ENCODE data around the gene NCR1. TPM values are rescaled to one million over a fixed set of nuclear protein-coding genes. Genes with fewer than 3 reads are reported as not detected.
"Not testable (repeated sequence)": the region's sequence is repeated elsewhere in the genome, so short reads cannot be mapped to it uniquely, and the experiment has no call there.

Gene NCR1
- total RNA-seq, 2 experiments from 2014 or later: not detected

- POLR2A ChIA-PET: no interaction called here
Measured at GRCh38 chr19:54893406-54893805, 12.5 kb upstream of the NCR1 start.

GRCh38 chr19:54894106-54894505 is 11.8 kb upstream of the NCR1 start:
- DNase-seq; H3K4me1 Mint-ChIP-seq (ENCODE audit: low read depth); H3K27ac Mint-ChIP-seq; CTCF ChIA-PET; H3K9me3 Mint-ChIP-seq; H3K36me3 Mint-ChIP-seq; H3K4me3 Mint-ChIP-seq; POLR2A ChIA-PET; intact Hi-C loops (cut with micrococcal nuclease): not testable (repeated sequence)
- H3K27me3 Mint-ChIP-seq: peaks cover 15% of the 10 kb centered on the region

More at GRCh38 chr19:54893406-54893805, 12.5 kb upstream of the NCR1 start:
- DNase-seq: no peak
- H3K36me3 Mint-ChIP-seq: no peaks in the 10 kb centered on the region
- H3K27ac Mint-ChIP-seq: no peak overlapping the region
- peaks cover 9% of the 10 kb centered on the region for H3K27me3 Mint-ChIP-seq
- H3K9me3 Mint-ChIP-seq: no peaks in the 10 kb centered on the region
- no peaks in the 10 kb centered on the region for H3K4me1 Mint-ChIP-seq (ENCODE audit: low read depth)
- intact Hi-C loops (cut with micrococcal nuclease): no loop called here
- no peak overlapping the region for H3K4me3 Mint-ChIP-seq
- CTCF ChIA-PET: no interaction called here

DNA sequence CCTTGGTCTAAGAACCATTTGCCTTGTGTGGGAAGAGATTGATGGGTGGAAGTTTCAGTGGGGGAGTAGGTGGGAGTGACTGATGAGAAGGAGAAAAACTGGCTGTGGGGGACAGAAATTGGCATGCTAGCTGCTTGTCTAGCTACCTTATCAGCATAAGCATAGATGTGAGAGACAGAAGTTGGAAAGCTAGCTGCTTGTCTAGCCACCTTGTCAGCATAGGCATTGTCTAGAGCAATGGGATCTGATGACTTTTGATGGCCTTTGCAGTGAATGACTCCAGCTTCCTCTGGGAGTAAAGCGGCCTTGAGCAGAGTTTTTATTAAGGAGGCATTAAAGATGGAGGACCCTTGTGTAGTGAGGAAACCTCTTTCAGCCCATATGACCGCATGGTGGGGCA is 9.9 kb upstream of the NCR1 start:
- CTCF ChIA-PET: no interaction called here
- intact Hi-C loops (cut with micrococcal nuclease): no loop called here
- POLR2A ChIA-PET: no interaction called here

DNA sequence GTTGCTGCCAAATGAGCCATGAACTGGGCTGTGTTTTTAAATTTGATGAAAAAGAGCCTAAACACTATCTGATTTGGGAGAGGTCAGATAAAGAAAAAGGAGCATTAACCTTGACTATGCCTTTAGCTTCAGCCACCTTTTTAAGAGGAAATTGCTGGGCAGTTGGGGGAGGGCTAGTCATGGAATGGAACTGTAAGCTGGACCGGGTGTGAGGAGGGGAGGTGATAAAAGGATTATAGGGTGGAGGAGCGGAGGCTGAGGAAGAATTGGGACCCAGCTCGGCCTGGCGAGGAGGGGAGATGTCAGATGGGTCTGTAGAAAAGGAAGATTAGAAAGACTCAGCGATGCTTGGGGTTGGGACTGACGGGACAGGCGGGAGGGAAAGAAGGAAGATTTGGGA is 7.3 kb upstream of the NCR1 start:
- H3K27me3 Mint-ChIP-seq: peaks cover 17% of the 10 kb centered on the region
- DNase-seq; H3K9me3 Mint-ChIP-seq; CTCF ChIA-PET; H3K27ac Mint-ChIP-seq; intact Hi-C loops (cut with micrococcal nuclease); H3K36me3 Mint-ChIP-seq; H3K4me3 Mint-ChIP-seq; POLR2A ChIA-PET; H3K4me1 Mint-ChIP-seq (ENCODE audit: low read depth): not testable (repeated sequence)

More for the DNA sequence above, 9.9 kb upstream of the NCR1 start:
- Mint-ChIP-seq H3K9me3 (no peaks in the 10 kb centered on the region), H3K4me1 (ENCODE audit: low read depth) (no peaks in the 10 kb centered on the region), H3K4me3 (no peak overlapping the region), H3K36me3 (no peaks in the 10 kb centered on the region), H3K27me3 (peaks cover 18% of the 10 kb centered on the region), H3K27ac (no peak overlapping the region)
- no peak for DNase-seq

- intact Hi-C loops (cut with micrococcal nuclease); DNase-seq; H3K9me3 Mint-ChIP-seq; H3K27ac Mint-ChIP-seq; H3K4me3 Mint-ChIP-seq; CTCF ChIA-PET; H3K36me3 Mint-ChIP-seq; H3K4me1 Mint-ChIP-seq (ENCODE audit: low read depth); POLR2A ChIA-PET: not testable (repeated sequence)
- H3K27me3 Mint-ChIP-seq: peaks cover 17% of the 10 kb centered on the region
Measured at GRCh38 chr19:54899646-54900045, 6.3 kb upstream of the NCR1 start.

DNA sequence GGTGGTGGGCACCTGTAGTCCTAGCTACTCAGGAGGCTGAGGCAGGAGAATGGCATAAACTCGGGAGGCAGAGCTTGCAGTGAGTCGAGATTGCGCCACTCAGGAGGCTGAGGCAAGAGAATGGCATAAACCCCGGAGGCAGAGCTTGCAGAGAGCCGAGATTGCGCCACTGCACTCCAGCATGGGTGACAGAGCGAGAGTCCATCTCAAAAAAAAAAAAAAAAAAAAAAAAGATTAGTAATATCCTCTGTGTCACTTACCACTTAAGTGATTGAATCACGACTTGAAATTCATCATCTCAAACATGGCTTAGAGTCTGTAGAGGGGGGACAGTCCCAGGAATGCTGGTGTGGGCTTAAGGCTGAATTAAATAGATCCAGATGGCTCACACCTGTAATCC is 4.8 kb upstream of the NCR1 start:
- H3K4me1 Mint-ChIP-seq (ENCODE audit: low read depth); H3K27ac Mint-ChIP-seq; H3K9me3 Mint-ChIP-seq; H3K36me3 Mint-ChIP-seq; CTCF ChIA-PET; DNase-seq; POLR2A ChIA-PET; H3K4me3 Mint-ChIP-seq; intact Hi-C loops (cut with micrococcal nuclease): not testable (repeated sequence)
- H3K27me3 Mint-ChIP-seq: peaks cover 15% of the 10 kb centered on the region

- no peak for DNase-seq
- ChIA-PET POLR2A (no interaction called here), CTCF (no interaction called here)
- no peaks in the 10 kb centered on the region for H3K9me3 Mint-ChIP-seq
- intact Hi-C loops (cut with micrococcal nuclease): no loop called here
- no peak overlapping the region for H3K4me3 Mint-ChIP-seq
- no peaks in the 10 kb centered on the region for H3K36me3 Mint-ChIP-seq
- H3K27ac Mint-ChIP-seq: no peak overlapping the region
- H3K4me1 Mint-ChIP-seq (ENCODE audit: low read depth): no peaks in the 10 kb centered on the region
- peaks cover 14% of the 10 kb centered on the region for H3K27me3 Mint-ChIP-seq
Measured at GRCh38 chr19:54902061-54902460, 3.9 kb upstream of the NCR1 start.

DNA sequence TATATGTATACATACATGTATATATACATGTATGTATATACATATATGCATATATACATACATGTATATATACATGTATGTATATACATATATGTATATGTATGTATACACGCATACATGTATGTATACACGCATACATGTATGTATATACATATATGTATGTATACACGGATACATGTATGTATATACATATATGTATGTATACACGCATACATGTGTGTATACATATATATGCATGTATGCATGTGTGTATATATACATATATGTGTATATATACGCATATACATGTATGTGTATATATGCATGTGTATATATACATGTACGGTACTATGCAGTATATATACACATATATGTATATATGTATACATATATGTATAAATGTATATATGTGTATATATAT is 2.6 kb upstream of the NCR1 start:
- no peaks in the 10 kb centered on the region for H3K4me1 Mint-ChIP-seq (ENCODE audit: low read depth)
- CTCF ChIA-PET: no interaction called here
- no peak for DNase-seq
- H3K4me3 Mint-ChIP-seq: no peak overlapping the region
- no peaks in the 10 kb centered on the region for H3K36me3 Mint-ChIP-seq
- peaks cover 12% of the 10 kb centered on the region for H3K27me3 Mint-ChIP-seq
- POLR2A ChIA-PET: no interaction called here
- intact Hi-C loops (cut with micrococcal nuclease): no loop called here
- no peaks in the 10 kb centered on the region for H3K9me3 Mint-ChIP-seq
- no peak overlapping the region for H3K27ac Mint-ChIP-seq

GRCh38 chr19:54904261-54904660 is 1.7 kb upstream of the NCR1 start:
- CTCF ChIA-PET; H3K36me3 Mint-ChIP-seq; H3K27ac Mint-ChIP-seq; H3K9me3 Mint-ChIP-seq; H3K4me1 Mint-ChIP-seq (ENCODE audit: low read depth); intact Hi-C loops (cut with micrococcal nuclease); H3K27me3 Mint-ChIP-seq; POLR2A ChIA-PET; H3K4me3 Mint-ChIP-seq; DNase-seq: not testable (repeated sequence)

DNA sequence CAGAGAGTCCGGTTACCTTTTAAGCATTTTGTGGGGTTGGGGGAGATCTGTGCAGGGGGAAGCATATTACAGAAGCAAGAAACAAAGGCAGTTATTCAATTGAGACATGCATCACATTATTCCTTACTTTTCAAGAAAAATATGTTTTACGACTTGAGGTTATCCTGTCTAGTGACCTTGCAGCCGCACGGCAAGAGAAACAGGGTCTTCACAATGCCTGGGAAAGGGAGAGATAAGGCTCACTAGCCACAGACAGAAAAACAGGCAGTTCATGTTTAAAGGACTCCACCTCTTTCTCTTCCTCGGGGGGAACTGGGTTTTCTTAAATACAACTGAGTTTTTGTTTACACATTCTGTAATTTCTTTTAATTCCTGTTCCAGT is 536 bp upstream of the NCR1 start:
- Mint-ChIP-seq H3K27ac (no peak overlapping the region), H3K36me3 (no peaks in the 10 kb centered on the region)

DNA sequence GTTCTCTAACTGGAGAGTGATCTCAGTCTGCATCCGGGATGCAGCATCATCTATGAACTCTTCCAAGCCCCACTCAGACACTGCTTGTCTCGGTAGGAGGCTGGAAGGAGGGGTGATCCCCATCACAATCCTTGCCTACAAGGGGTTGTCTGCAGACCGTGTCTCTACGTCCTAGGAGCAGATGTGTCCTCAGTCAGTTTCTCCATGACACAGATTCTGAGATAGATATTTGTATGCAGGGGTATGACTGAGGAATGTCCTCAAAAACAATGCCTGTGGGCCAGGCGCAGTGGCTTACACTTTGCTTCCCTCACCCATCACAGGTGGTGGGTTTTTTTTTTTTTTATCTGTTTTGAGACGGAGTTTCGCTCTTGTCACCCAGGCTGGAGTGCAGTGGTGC is 871 bp downstream of the NCR1 start:
- intact Hi-C loops (cut with micrococcal nuclease): no loop called here
- ChIA-PET CTCF (no interaction called here), POLR2A (interaction anchor here (0.6 kb wide), 1 partner anchor 32 kb away, joined by 3 read pairs; no protein-coding TSS in a partner anchor)
- Mint-ChIP-seq H3K27ac (no peak overlapping the region), H3K9me3 (no peaks in the 10 kb centered on the region), H3K27me3 (peaks cover 2% of the 10 kb centered on the region), H3K4me3 (no peak overlapping the region), H3K4me1 (ENCODE audit: low read depth) (no peaks in the 10 kb centered on the region), H3K36me3 (no peaks in the 10 kb centered on the region)
- no peak for DNase-seq

More for the DNA sequence above, 536 bp upstream of the NCR1 start:
- Mint-ChIP-seq H3K27me3 (peaks cover 2% of the 10 kb centered on the region), H3K4me3 (no peak overlapping the region), H3K4me1 (ENCODE audit: low read depth) (no peaks in the 10 kb centered on the region), H3K9me3 (no peaks in the 10 kb centered on the region)
- intact Hi-C loops (cut with micrococcal nuclease): no loop called here
- ChIA-PET CTCF (no interaction called here), POLR2A (no interaction called here)
- DNase-seq: no peak

GRCh38 chr19:54907899-54908298 is 2.0 kb downstream of the NCR1 start:
- H3K9me3 Mint-ChIP-seq; H3K4me1 Mint-ChIP-seq (ENCODE audit: low read depth); intact Hi-C loops (cut with micrococcal nuclease); H3K27me3 Mint-ChIP-seq; H3K27ac Mint-ChIP-seq; H3K4me3 Mint-ChIP-seq; POLR2A ChIA-PET; H3K36me3 Mint-ChIP-seq; CTCF ChIA-PET; DNase-seq: not testable (repeated sequence)

GRCh38 chr19:54916822-54917221 is 10.9 kb downstream of the NCR1 start:
- POLR2A ChIA-PET: no interaction called here
- intact Hi-C loops (cut with micrococcal nuclease): no loop called here
- CTCF ChIA-PET: no interaction called here

GRCh38 chr19:54918499-54918898 is 12.6 kb downstream of the NCR1 start:
- intact Hi-C loops (cut with micrococcal nuclease): no loop called here
- POLR2A ChIA-PET: no interaction called here
- Mint-ChIP-seq H3K9me3 (no peaks in the 10 kb centered on the region), H3K36me3 (no peaks in the 10 kb centered on the region), H3K27me3 (peaks cover 17% of the 10 kb centered on the region), H3K4me3 (no peak overlapping the region), H3K4me1 (ENCODE audit: low read depth) (no peaks in the 10 kb centered on the region), H3K27ac (no peak overlapping the region)
- DNase-seq: no peak
- CTCF ChIA-PET: no interaction called here

More at GRCh38 chr19:54916822-54917221, 10.9 kb downstream of the NCR1 start:
- peaks cover 16% of the 10 kb centered on the region for H3K27me3 Mint-ChIP-seq
- H3K4me1 Mint-ChIP-seq (ENCODE audit: low read depth): no peaks in the 10 kb centered on the region
- H3K36me3 Mint-ChIP-seq: no peaks in the 10 kb centered on the region
- no peaks in the 10 kb centered on the region for H3K9me3 Mint-ChIP-seq
- no peak for DNase-seq
- H3K4me3 Mint-ChIP-seq: no peak overlapping the region
- no peak overlapping the region for H3K27ac Mint-ChIP-seq
